Measurements from ENCODE around the gene HNRNPA2B1.

GRCh38 chr7:26179422-26179821, 21.1 kb downstream of the HNRNPA2B1 start:
- TF ChIP-seq POLR2A (IDR thresholded peaks at IDR 0.05; ENCODE audit: low read length) = no peak
- TF ChIP-seq GATA1 (IDR thresholded peaks at IDR 0.05; ENCODE audit: low read depth, low read length) = no peak
